Measurements from ENCODE around the gene COASY. TPM values are rescaled to one million over a fixed set of nuclear protein-coding genes. Genes with fewer than 3 reads are reported as not detected.
A peak's percentile ranks its signal among the peaks of the same experiment; 100 is the strongest.

Gene COASY
- total and polyA plus RNA-seq, 2 experiments from 2014 or later = 60.1 to 72.1 TPM

DNA sequence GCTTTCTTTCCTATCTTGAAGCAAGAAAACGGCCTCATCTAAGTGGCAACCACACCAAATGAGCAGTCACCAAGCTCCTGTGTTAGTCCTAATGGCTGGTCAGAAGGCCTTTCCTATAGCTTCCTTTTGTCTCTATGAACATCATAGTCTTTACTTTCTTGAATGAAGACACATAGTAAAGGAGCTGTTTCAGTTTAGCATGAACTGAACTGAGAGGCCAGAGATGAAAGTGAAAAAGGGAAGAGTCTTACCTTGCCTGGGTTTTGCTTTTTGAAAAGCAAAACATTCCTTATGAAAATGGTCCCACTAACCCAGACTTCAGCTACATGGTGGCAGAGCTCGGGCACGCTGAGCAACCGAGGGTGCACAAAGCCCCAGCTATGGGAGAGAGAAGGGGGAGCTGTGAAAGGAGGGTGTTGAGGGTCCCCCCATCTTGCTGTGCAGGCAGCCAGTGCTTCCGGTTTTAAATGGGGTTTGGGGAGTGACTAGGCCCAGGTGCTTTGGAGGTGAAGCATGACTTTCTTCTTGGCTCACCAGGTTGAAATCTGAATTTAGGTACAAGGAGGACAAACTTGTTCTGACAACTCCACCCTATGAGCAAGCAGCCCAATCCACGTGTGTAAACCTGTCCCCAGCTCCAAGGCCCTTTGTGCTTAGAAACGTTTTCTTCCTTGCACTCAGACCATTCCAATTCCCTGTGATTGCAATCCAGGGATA lies 24.7 kb downstream of the COASY start:
- Histone ChIP-seq H3K9me2 (ENCODE audit: insufficient read depth) (no peaks in the 10 kb centered on the region), H3K79me2 (replicated peaks; ENCODE audit: insufficient read depth) (no peaks in the 10 kb centered on the region), H2AFZ (no peak overlapping the region), H3K27me3 (ENCODE audit: insufficient read depth) (no peaks in the 10 kb centered on the region), H4K20me1 (replicated peaks; ENCODE audit: insufficient read depth) (0 out of 2 replicates have a peak, but pooled peaks cover 4% of the 10 kb centered on the region), H3F3A (replicated peaks; ENCODE audit: low read depth) (no peaks in the 10 kb centered on the region), H3K4me1 (ENCODE audit: insufficient read depth) (no peaks in the 10 kb centered on the region), H3K36me3 (ENCODE audit: insufficient read depth) (peaks cover 29% of the 10 kb centered on the region), H3K4me2 (no peak overlapping the region), H3K4me3 (no peak overlapping the region), H3K27ac (ENCODE audit: low read depth) (0 out of 2 replicates have a peak overlapping the region, but pooled peaks have one; percentile 14)
- Mint-ChIP-seq H3K27me3 (ENCODE audit: insufficient read depth, low read depth, poor library complexity) (peaks cover 5% of the 10 kb centered on the region), H3K27ac (no peak overlapping the region), H3K36me3 (ENCODE audit: low read depth) (peaks cover 57% of the 10 kb centered on the region), H3K4me1 (no peaks in the 10 kb centered on the region), H3K4me3 (no peak overlapping the region; the same call in 2 of the 3 replicates), H3K9me3 (no peaks in the 10 kb centered on the region)
- DNase-seq (ENCODE audit: low spot score) (no peak), ATAC-seq (no peak)
- TF ChIP-seq REST (IDR thresholded peaks at IDR 0.05; ENCODE audit: unreplicated experiment) (no peak), POLR2AphosphoS5 (IDR thresholded peaks at IDR 0.05; ENCODE audit: low read depth) (no peak), CREB1 (CRISPR knock-in tag; IDR thresholded peaks at IDR 0.05; ENCODE audit: low read depth) (no peak), STAT1 (IDR thresholded peaks at IDR 0.05; ENCODE audit: unreplicated experiment) (no peak), ZNF462 (CRISPR knock-in tag; IDR thresholded peaks at IDR 0.05) (no peak), ZNF331 (CRISPR knock-in tag; IDR thresholded peaks at IDR 0.05; ENCODE audit: low read depth) (no peak), ZNF114 (CRISPR knock-in tag; IDR thresholded peaks at IDR 0.05) (no peak), EZH2phosphoT487 (IDR thresholded peaks at IDR 0.05; ENCODE audit: unreplicated experiment) (no peak), JUNB (IDR thresholded peaks at IDR 0.05; ENCODE audit: unreplicated experiment) (no peak), NANOG (IDR thresholded peaks at IDR 0.05; ENCODE audit: borderline replicate concordance) (no peak), EZH2 (IDR thresholded peaks at IDR 0.05; ENCODE audit: low read depth, unreplicated experiment) (no peak)
- TF ChIP-seq, protein P1, sequence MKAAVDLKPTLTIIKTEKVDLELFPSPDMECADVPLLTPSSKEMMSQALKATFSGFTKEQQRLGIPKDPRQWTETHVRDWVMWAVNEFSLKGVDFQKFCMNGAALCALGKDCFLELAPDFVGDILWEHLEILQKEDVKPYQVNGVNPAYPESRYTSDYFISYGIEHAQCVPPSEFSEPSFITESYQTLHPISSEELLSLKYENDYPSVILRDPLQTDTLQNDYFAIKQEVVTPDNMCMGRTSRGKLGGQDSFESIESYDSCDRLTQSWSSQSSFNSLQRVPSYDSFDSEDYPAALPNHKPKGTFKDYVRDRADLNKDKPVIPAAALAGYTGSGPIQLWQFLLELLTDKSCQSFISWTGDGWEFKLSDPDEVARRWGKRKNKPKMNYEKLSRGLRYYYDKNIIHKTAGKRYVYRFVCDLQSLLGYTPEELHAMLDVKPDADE (IDR thresholded peaks at IDR 0.05) = no peak
- TF ChIP-seq, protein P2, sequence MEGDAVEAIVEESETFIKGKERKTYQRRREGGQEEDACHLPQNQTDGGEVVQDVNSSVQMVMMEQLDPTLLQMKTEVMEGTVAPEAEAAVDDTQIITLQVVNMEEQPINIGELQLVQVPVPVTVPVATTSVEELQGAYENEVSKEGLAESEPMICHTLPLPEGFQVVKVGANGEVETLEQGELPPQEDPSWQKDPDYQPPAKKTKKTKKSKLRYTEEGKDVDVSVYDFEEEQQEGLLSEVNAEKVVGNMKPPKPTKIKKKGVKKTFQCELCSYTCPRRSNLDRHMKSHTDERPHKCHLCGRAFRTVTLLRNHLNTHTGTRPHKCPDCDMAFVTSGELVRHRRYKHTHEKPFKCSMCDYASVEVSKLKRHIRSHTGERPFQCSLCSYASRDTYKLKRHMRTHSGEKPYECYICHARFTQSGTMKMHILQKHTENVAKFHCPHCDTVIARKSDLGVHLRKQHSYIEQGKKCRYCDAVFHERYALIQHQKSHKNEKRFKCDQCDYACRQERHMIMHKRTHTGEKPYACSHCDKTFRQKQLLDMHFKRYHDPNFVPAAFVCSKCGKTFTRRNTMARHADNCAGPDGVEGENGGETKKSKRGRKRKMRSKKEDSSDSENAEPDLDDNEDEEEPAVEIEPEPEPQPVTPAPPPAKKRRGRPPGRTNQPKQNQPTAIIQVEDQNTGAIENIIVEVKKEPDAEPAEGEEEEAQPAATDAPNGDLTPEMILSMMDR (conservative IDR thresholded peaks at IDR 0.05; ENCODE audit: low read depth in 2 of 2) = no peak

Data from GM23338 (cell line).